ENCODE results near the gene MBTPS2.

DNA sequence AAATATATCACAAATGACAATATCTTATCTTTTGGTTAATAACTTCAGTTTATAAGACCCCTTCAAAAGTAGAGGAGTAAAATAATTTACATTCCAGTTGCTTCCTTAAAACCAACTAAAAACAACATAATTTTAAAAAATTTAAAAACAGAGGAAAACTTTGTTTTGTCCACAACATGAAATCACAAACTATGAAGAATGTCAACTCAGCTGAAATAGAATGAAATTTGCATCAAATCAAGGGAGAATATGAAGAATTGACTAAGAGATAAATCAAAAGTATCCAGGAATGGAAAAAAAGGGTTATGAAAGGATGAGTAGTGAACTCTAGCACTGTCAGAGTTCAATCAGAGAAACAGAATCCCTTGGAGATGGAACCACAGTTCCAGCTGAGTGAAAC is 14.2 kb downstream of the MBTPS2 start:
- TF ChIP-seq, protein P1, sequence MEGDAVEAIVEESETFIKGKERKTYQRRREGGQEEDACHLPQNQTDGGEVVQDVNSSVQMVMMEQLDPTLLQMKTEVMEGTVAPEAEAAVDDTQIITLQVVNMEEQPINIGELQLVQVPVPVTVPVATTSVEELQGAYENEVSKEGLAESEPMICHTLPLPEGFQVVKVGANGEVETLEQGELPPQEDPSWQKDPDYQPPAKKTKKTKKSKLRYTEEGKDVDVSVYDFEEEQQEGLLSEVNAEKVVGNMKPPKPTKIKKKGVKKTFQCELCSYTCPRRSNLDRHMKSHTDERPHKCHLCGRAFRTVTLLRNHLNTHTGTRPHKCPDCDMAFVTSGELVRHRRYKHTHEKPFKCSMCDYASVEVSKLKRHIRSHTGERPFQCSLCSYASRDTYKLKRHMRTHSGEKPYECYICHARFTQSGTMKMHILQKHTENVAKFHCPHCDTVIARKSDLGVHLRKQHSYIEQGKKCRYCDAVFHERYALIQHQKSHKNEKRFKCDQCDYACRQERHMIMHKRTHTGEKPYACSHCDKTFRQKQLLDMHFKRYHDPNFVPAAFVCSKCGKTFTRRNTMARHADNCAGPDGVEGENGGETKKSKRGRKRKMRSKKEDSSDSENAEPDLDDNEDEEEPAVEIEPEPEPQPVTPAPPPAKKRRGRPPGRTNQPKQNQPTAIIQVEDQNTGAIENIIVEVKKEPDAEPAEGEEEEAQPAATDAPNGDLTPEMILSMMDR (IDR thresholded peaks at IDR 0.05), result no peak
- no peak for TF ChIP-seq POLR2A (IDR thresholded peaks at IDR 0.05)

All from lower leg skin (tissue), 3 donors.